ENCODE measurements around the gene CD84. TPM values are rescaled to one million over a fixed set of nuclear protein-coding genes. Genes with fewer than 3 reads are reported as not detected.

Gene CD84
- total RNA-seq, 1 donor from 2014 or later: 8.1 TPM

- no peaks in the 10 kb centered on the region for H3K9me3 ChIP-seq
- H3K4me3 ChIP-seq: no peak overlapping the region
- intact Hi-C loops (cut with DNase I): no loop called here
- H3K27ac ChIP-seq: no peak overlapping the region
- no peaks in the 10 kb centered on the region for H3K27me3 ChIP-seq
- no peak for DNase-seq (ENCODE audit: extremely low spot score in 2 of 2)
- TF ChIP-seq POLR2AphosphoS5 (IDR thresholded peaks at IDR 0.05; ENCODE audit: insufficient read depth in 1 of 2, low read depth in 1 of 2) (no peak), POLR2A (IDR thresholded peaks at IDR 0.05) (no peak), CTCF (IDR thresholded peaks at IDR 0.05) (no peak)
- H3K36me3 ChIP-seq: no peaks in the 10 kb centered on the region
- H3K4me1 ChIP-seq: no peaks in the 10 kb centered on the region
Measured at GRCh38 chr1:160558660-160559380, 20.5 kb downstream of the CD84 start.

GRCh38 chr1:160553778-160554177 lies 25.5 kb downstream of the CD84 start:
- no peaks in the 10 kb centered on the region for H3K9me3 ChIP-seq
- no peak overlapping the region for H3K4me3 ChIP-seq
- no peaks in the 10 kb centered on the region for H3K27me3 ChIP-seq
- no peaks in the 10 kb centered on the region for H3K4me1 ChIP-seq
- TF ChIP-seq POLR2A (IDR thresholded peaks at IDR 0.05): no peak
- TF ChIP-seq CTCF (IDR thresholded peaks at IDR 0.05): no peak
- no peak for TF ChIP-seq POLR2AphosphoS5 (IDR thresholded peaks at IDR 0.05; ENCODE audit: insufficient read depth in 1 of 2, low read depth in 1 of 2)
- H3K27ac ChIP-seq: no peak overlapping the region
- H3K36me3 ChIP-seq: no peaks in the 10 kb centered on the region
- DNase-seq (ENCODE audit: extremely low spot score in 2 of 2): no peak
- intact Hi-C loops (cut with DNase I): no loop called here

GRCh38 chr1:160552425-160552824 lies 26.9 kb downstream of the CD84 start:
- H3K27me3 ChIP-seq: no peaks in the 10 kb centered on the region
- intact Hi-C loops (cut with DNase I): no loop called here
- no peak for DNase-seq (ENCODE audit: extremely low spot score in 2 of 2)
- H3K4me3 ChIP-seq: no peak overlapping the region
- H3K27ac ChIP-seq: no peak overlapping the region
- TF ChIP-seq CTCF (IDR thresholded peaks at IDR 0.05) (no peak), POLR2AphosphoS5 (IDR thresholded peaks at IDR 0.05; ENCODE audit: insufficient read depth in 1 of 2, low read depth in 1 of 2) (no peak), POLR2A (IDR thresholded peaks at IDR 0.05) (no peak)
- no peaks in the 10 kb centered on the region for H3K36me3 ChIP-seq
- no peaks in the 10 kb centered on the region for H3K4me1 ChIP-seq
- H3K9me3 ChIP-seq: no peaks in the 10 kb centered on the region

GRCh38 chr1:160550572-160551034 lies 28.7 kb downstream of the CD84 start:
- Histone ChIP-seq H3K9me3 (no peaks in the 10 kb centered on the region), H3K4me3 (no peak overlapping the region), H3K27ac (no peak overlapping the region), H3K27me3 (no peaks in the 10 kb centered on the region), H3K4me1 (no peaks in the 10 kb centered on the region), H3K36me3 (no peaks in the 10 kb centered on the region)
- no peak for DNase-seq (ENCODE audit: extremely low spot score in 2 of 2)
- intact Hi-C loops (cut with DNase I): no loop called here
- TF ChIP-seq CTCF (IDR thresholded peaks at IDR 0.05): no peak
- TF ChIP-seq POLR2A (IDR thresholded peaks at IDR 0.05): no peak
- no peak for TF ChIP-seq POLR2AphosphoS5 (IDR thresholded peaks at IDR 0.05; ENCODE audit: insufficient read depth in 1 of 2, low read depth in 1 of 2)

- Histone ChIP-seq H3K9me3 (no peaks in the 10 kb centered on the region), H3K4me3 (no peak overlapping the region), H3K4me1 (no peaks in the 10 kb centered on the region), H3K27me3 (no peaks in the 10 kb centered on the region), H3K27ac (no peak overlapping the region), H3K36me3 (no peaks in the 10 kb centered on the region)
- intact Hi-C loops (cut with DNase I): no loop called here
- no peak for TF ChIP-seq POLR2A (IDR thresholded peaks at IDR 0.05)
- TF ChIP-seq POLR2AphosphoS5 (IDR thresholded peaks at IDR 0.05; ENCODE audit: insufficient read depth in 1 of 2, low read depth in 1 of 2): no peak
- no peak for TF ChIP-seq CTCF (IDR thresholded peaks at IDR 0.05)
- DNase-seq (ENCODE audit: extremely low spot score in 2 of 2): no peak
Measured at GRCh38 chr1:160549665-160550006, 29.7 kb downstream of the CD84 start.
